GM11168 (cell line): ENCODE measurements around the gene SSH3.

Source experiments
- in situ Hi-C: fragments of 300-500 bp; cut with MboI; formaldehyde crosslinking; loops from one replicate; pipeline ENCODE4 v1.12.0; 2022; ENCODE audit warnings: low sequenced_read_pairs; ENCODE audit not compliant: unreplicated experiment

Gene SSH3

GRCh38 chr11:67355794-67356386 lies 52.6 kb downstream of the SSH3 start:
- in situ Hi-C loops, result no loop called here

DNA sequence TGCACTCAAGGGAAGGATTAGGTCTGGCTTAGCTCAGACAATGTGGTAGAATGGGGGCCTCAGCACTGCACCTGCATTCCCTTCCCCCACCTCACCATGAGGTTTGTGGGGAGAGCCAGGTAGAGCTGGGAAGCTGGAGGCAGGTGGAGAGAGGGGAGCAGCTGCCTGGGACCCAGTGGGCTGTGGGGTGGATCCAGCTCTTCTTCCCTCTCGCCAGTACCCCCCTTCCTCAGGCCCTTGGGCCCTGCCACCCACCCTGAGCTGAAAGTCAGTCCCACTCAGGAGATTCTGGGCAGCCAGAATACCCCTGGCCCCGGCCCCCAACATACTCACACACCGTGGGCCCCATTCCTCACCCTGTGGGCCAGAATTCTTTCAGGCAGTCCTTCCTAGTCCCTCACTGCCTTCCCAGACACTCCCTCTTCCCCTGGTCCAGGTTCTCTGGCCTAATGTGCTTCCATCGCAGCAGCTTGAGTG lies 53.1 kb downstream of the SSH3 start:
- in situ Hi-C loops, result no loop called here

- in situ Hi-C loops, result no loop called here
These were observed 53.7 kb downstream of the SSH3 start for GRCh38 chr11:67356864-67357561.

DNA sequence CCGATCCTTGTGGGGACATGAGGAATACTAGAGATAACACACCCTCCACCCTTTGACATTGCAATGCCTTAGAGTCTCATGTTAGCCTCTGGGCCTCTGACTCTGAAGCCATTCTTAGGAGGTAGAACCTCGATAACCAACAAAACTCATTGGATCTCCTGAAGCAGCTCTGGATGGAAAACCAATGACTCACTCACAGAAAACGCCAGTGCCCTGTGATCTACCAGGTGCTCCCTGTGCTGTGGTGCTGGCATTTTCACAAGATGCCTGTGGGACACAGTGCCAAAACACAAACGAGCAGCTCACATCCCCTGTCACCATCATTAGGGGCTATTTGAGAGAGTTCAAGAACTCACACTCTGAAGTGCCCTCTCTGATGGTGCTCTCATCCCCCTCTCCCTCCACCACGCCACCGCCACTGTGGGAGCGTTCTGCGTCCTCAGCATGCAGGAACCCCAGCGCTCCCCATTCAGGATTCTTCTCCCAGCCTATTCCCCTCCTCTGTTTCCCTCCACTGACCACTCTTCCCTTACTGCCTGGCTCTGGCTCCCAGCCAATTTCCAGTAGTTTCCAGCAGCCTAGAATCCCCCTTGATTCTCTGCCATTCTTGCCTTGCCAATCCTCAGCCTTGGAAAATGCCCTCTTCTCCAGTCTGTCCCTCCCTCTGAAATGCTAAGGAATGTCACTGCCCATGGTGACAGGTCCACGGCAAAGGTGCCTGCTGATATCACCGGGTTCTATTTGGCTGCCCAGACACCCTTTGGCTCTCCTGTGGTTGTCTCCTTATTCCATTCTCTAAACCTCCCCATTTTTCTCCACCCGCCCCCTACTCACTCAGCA lies 54.7 kb downstream of the SSH3 start:
- in situ Hi-C loops, result no loop called here
